ENCODE results near the gene COX4I2.

The COX4I2 gene

GRCh38 chr20:31664696-31665354 is 27.1 kb downstream of the COX4I2 start:
- TF ChIP-seq, protein P1, sequence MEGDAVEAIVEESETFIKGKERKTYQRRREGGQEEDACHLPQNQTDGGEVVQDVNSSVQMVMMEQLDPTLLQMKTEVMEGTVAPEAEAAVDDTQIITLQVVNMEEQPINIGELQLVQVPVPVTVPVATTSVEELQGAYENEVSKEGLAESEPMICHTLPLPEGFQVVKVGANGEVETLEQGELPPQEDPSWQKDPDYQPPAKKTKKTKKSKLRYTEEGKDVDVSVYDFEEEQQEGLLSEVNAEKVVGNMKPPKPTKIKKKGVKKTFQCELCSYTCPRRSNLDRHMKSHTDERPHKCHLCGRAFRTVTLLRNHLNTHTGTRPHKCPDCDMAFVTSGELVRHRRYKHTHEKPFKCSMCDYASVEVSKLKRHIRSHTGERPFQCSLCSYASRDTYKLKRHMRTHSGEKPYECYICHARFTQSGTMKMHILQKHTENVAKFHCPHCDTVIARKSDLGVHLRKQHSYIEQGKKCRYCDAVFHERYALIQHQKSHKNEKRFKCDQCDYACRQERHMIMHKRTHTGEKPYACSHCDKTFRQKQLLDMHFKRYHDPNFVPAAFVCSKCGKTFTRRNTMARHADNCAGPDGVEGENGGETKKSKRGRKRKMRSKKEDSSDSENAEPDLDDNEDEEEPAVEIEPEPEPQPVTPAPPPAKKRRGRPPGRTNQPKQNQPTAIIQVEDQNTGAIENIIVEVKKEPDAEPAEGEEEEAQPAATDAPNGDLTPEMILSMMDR (IDR thresholded peaks at IDR 0.05; ENCODE audit: low read length), result no peak
- TF ChIP-seq EZH2 (IDR thresholded peaks at IDR 0.05; ENCODE audit: borderline replicate concordance, low read length), result no peak
- Histone ChIP-seq H2AFZ (ENCODE audit: low read length) (no peak overlapping the region), H3F3A (ENCODE audit: insufficient read depth, low read length) (no peaks in the 10 kb centered on the region), H3K27ac (ENCODE audit: low read depth, low read length, poor library complexity, severe bottlenecking) (peak overlapping the region; percentile 68), H3K27me3 (ENCODE audit: insufficient read depth, low read length) (no peaks in the 10 kb centered on the region), H3K9ac (ENCODE audit: low read length) (no peak overlapping the region), H3K9me2 (ENCODE audit: low read depth, low read length) (no peaks in the 10 kb centered on the region), H4K20me1 (ENCODE audit: insufficient read depth, low read length) (no peaks in the 10 kb centered on the region), H3K79me2 (ENCODE audit: insufficient read depth, low read length) (no peaks in the 10 kb centered on the region), H3K4me1 (ENCODE audit: insufficient read depth, low read length, severe bottlenecking) (peaks cover 47% of the 10 kb centered on the region), H3K36me3 (ENCODE audit: insufficient read depth, low read length) (peaks cover 31% of the 10 kb centered on the region; the same call in 1 of the 2 replicates), H3K9me3 (ENCODE audit: low read length) (no peaks in the 10 kb centered on the region), H3K4me3 (ENCODE audit: low read depth, low read length, poor library complexity, severe bottlenecking) (no peak overlapping the region), H3K4me2 (ENCODE audit: low read length) (no peak overlapping the region)

GRCh38 chr20:31665753-31666152 is 28.0 kb downstream of the COX4I2 start:
- Histone ChIP-seq H3K9ac (ENCODE audit: low read length) (no peak overlapping the region), H3K4me2 (ENCODE audit: low read length) (no peak overlapping the region), H3F3A (ENCODE audit: insufficient read depth, low read length) (no peaks in the 10 kb centered on the region), H3K27me3 (ENCODE audit: insufficient read depth, low read length) (no peaks in the 10 kb centered on the region), H3K79me2 (ENCODE audit: insufficient read depth, low read length) (no peaks in the 10 kb centered on the region), H3K36me3 (ENCODE audit: insufficient read depth, low read length) (peaks cover 35% of the 10 kb centered on the region; the same call in 1 of the 2 replicates), H4K20me1 (ENCODE audit: insufficient read depth, low read length) (no peaks in the 10 kb centered on the region), H3K4me3 (ENCODE audit: low read depth, low read length, poor library complexity, severe bottlenecking) (no peak overlapping the region), H2AFZ (ENCODE audit: low read length) (no peak overlapping the region), H3K9me2 (ENCODE audit: low read depth, low read length) (no peaks in the 10 kb centered on the region), H3K9me3 (ENCODE audit: low read length) (no peaks in the 10 kb centered on the region), H3K4me1 (ENCODE audit: insufficient read depth, low read length, severe bottlenecking) (peaks cover 46% of the 10 kb centered on the region), H3K27ac (ENCODE audit: low read depth, low read length, poor library complexity, severe bottlenecking) (peak overlapping the region; percentile 70)
- no peak for TF ChIP-seq EZH2 (IDR thresholded peaks at IDR 0.05; ENCODE audit: borderline replicate concordance, low read length)

GRCh38 chr20:31666258-31667042 is 28.7 kb downstream of the COX4I2 start:
- Histone ChIP-seq H3K9ac (ENCODE audit: low read length) (no peak overlapping the region), H3K4me1 (ENCODE audit: insufficient read depth, low read length, severe bottlenecking) (peaks cover 41% of the 10 kb centered on the region), H3K27ac (ENCODE audit: low read depth, low read length, poor library complexity, severe bottlenecking) (peak overlapping the region; percentile 70), H3K9me2 (ENCODE audit: low read depth, low read length) (no peaks in the 10 kb centered on the region), H3K79me2 (ENCODE audit: insufficient read depth, low read length) (no peaks in the 10 kb centered on the region), H2AFZ (ENCODE audit: low read length) (no peak overlapping the region), H3K36me3 (ENCODE audit: insufficient read depth, low read length) (peaks cover 35% of the 10 kb centered on the region; the same call in 1 of the 2 replicates), H3K4me2 (ENCODE audit: low read length) (no peak overlapping the region), H3K27me3 (ENCODE audit: insufficient read depth, low read length) (no peaks in the 10 kb centered on the region), H3F3A (ENCODE audit: insufficient read depth, low read length) (no peaks in the 10 kb centered on the region), H4K20me1 (ENCODE audit: insufficient read depth, low read length) (no peaks in the 10 kb centered on the region), H3K4me3 (ENCODE audit: low read depth, low read length, poor library complexity, severe bottlenecking) (no peak overlapping the region), H3K9me3 (ENCODE audit: low read length) (no peaks in the 10 kb centered on the region)
- TF ChIP-seq EZH2 (IDR thresholded peaks at IDR 0.05; ENCODE audit: borderline replicate concordance, low read length), result no peak
- TF ChIP-seq, protein P1 (IDR thresholded peaks at IDR 0.05; ENCODE audit: low read length), result no peak
